GM21576 (cell line): ENCODE data around the gene MAD1L1.

Source experiments
- ATAC-seq: cut with Tn5 transposase; IDR thresholded peaks from one replicate; pipeline ENCODE4 v1.9.1; 2021; ENCODE audit warnings: mild to moderate bottlenecking, moderate library complexity; ENCODE audit not compliant: unreplicated experiment

MAD1L1 gene

DNA sequence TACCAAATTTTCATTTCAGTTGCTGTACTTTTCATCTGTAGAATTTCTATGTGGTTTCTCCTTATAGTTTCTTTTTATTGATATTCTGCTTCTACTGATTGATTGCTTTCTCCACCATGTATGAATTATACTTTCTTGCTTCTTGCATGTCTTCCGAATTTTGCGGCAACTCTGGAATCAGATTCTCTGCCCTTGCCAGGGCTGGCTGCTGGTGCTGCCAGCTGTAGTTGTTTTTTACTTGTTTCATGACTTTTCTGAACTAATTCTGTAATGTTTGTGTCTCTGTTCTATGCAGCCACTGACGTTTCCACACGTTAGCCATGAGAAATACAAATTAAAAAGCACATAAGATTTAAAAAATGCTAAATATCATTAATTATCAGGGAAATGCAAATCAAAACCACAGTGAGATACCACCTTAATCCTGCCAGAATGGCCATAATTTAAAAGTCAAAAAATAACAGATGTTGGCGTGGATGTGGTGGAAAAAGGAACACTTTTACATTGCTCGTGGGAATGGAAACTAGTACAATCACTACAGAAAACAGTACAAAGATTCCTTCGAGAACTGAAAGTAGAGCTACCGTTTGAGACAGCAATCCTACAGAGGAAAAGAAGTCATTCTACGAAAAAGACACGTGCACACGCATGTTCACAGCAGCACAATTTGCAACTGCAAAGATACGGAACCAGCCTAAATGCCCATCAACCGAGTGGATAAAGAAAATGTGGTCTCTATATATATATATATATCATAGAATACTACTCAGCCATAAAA, 51.5 kb downstream of the MAD1L1 start:
- no peak for ATAC-seq

DNA sequence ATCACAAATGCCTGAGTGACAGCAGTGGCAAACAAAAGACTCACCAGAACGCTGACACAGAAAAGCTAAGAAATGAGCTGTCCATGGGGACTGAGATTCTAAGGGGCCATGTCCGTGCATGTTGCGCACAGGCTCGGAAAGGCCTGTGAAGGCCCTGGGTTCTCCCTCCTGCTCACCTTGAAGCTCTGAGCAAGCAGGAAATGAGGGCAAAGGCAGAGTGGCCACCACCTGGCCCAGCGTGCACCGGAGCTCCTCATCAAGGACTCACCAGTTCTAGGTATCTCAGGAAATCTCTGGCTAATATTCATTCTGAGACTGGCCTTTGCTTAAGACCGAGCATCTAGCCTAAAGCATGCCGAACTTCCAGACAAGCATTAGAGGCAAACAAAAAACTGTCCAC, 52.7 kb downstream of the MAD1L1 start:
- ATAC-seq, result no peak

DNA sequence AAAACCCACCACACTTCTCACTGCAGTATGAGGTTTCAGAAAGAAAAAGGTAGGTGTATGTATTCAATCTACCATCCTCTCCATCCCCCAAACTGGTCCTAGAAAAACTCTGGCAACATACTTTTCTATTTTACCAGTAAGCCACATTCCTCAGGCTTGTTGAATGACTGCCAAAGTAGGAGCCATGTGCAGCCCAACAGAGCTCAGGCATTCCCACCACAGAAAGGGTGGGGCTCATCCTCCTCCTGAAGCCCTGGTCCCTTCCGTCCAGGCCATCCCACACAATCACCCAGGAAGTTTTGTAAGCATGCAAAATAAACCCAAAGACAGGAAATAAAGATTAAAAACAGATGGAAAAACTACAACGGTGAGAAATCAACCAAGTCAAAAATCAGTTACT, 57.2 kb downstream of the MAD1L1 start:
- no peak for ATAC-seq

DNA sequence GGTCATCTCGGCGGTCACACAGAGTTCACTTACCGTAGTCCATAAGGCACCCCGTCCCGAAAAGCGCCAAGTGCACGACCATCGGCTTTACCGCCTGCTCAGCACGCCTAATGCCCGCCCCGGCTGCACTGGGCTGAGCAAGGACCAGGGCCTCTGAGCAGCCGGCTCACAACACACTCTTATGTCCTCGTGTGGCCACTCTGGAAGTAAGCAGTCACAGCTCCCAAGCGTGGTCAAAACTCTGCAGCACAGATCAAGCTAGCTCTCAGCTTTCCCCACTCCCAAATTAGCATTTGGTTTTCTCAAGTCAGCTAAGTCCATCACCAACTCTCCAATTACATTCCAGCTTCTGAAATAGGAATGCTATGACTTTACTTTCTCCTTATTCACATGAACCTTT, 57.7 kb downstream of the MAD1L1 start:
- ATAC-seq, result no peak

DNA sequence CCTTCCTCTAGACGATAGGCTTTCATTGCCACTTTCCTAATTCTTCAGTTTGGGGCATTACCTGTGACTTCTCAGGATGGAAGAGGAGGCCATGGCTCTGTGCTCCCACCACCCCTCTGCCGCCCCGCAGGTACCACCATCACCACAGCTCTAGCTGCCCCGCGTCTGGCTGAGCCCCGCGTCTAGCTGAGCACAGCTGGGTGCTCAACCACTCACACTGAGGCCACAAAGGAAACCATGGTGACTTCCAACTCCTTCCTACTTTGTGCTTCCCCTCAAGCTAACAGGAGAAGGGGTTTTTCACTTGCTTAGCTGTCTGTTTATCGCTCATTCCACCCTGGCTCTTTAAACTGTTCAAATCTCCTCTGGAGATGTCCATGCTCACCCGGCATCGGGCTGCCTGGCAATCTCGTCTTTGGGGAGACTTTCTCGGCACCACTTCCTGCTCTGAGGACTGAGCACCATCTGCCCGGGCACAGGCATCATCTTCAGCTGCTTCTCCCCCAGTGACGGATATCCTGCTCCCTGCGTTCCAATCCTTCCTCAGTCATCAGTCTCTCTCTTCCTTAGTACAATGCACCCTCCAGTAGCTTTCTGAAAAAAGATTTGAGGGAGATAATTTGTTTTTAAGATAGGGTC, 59.4 kb downstream of the MAD1L1 start:
- ATAC-seq, result no peak

DNA sequence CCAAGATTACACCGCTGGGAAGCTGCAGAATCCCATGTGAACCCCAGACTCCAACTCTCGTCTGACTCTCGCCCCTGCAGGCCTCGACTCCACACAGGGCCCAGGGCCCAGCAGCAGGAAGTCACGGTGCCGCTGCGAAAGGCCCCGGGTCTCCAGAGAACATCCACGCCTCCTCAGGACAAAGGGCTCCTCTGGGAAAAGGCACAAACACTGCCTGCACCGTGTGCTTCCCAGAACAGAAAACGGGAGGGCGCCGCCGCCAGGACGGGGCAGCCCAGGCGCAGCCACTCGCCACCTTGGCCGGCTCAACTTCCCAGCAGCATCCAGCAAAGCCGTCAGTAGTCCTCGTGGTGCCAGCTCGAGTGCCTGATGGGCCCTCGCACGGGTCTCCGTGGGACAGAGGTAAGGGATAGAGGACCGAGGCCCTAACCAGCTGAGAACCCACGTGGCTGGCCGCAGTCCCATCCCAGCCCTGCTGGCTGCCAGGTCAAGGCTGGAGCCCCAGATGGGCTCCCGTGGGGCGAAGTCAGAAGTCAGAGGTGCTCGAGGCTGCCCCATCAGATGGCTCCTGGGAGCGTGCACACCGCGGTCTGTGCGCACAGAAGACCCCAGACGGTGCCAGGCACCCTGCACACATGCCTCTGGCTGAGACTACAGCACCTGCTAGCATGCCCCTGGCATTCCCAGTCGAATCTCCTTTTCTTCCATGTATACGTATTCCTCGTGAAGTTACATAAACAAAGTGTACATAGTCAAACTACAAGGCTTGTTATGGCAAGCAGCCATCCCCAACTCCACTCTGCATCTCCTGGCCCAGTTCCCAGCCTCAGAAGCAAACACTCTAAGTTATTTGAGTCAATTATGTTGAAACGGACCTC, 60.2 kb downstream of the MAD1L1 start:
- ATAC-seq, result no peak

DNA sequence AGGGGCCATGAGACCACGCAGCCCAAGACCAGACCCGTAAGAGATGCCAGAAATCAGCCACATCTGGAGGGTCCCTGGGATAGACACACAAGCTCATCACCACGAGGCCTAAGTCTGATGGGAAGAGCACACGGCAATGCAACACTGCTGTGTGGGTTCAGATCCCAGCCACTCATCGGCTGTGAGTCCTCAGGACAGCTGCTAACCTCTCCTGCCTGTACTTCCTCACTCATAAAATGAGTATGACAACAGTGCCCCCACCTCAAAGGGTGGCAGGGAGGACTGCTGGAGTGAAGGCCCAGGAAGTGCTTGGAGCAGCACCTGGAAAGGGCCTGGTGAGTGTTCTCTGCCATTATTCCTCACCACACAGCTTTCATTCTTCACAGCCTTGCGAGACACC, 60.9 kb downstream of the MAD1L1 start:
- ATAC-seq, result no peak

DNA sequence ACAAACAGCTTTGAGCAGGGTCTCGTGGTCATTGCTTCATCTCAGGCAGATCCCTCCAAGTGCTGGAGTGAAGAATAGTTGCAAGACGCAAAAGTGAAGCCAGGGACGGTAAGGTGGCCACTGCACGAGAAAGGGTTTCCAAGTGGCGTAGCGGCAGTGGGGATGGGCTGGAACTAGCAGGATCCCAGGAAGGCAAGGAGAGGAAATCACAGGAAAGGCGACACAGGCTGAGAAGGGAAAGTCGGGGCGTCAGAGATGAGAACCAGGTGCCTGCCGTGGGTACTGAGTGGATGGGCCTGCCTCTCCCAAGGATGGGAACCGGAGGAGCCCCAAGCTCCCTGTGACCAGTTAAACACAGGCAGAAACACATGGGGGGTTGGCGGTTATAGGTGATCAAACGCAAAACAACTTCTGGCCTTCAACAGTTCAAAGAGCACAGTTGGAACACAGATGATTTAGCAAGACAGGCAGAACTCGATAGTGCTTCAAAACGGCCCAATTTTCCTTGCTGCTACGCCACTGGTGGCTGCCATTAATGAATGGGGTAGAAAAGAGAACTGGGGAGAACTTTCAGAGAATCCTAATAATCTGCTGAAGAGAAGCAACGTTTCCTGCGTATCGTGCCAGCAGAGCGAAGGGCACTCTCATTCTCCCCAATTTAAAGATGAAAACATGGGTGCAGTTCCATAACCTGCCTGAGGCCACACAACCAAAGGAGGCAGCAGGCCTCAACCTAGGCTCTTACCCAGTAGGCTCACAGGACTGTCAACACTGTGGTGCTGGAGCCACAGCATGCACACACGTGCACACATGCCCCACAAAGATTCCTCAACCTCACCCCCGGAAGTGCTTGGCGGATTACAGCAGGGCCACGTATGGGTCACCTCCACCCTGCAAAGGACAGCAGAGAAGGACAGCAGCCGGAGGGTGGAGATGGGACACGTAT, 61.9 kb downstream of the MAD1L1 start:
- no peak for ATAC-seq

DNA sequence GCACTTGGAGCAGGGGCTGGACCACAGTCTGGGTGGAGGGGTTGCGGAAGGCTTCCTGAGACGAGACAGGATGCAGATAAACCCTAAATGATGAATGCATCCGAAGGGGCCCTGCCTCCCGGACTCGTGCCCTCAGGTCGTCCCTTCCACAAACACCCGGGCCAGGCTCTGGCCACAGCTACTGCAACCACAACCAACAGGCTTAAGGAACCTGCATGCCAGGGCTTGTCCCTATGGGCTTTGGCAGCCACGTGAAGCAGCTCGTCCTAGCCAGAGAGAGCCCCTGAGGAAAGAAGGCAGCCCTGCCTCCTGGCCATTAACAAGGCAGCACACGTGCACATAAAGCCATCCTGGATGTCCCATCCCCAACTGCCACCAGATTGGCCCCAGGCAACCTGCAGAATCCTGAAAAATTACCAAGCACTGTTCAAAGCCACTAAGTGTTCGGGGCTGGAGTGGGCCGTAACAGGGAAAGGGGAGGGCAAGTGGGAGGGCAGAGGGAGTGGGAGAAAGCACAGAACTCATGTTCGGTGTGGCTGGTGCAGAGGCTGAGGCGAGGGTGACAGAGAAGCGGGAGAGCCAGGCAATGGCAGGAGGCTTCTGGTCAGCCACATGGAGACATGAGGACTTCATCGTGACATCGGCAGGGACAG, 62.7 kb downstream of the MAD1L1 start:
- no peak for ATAC-seq

DNA sequence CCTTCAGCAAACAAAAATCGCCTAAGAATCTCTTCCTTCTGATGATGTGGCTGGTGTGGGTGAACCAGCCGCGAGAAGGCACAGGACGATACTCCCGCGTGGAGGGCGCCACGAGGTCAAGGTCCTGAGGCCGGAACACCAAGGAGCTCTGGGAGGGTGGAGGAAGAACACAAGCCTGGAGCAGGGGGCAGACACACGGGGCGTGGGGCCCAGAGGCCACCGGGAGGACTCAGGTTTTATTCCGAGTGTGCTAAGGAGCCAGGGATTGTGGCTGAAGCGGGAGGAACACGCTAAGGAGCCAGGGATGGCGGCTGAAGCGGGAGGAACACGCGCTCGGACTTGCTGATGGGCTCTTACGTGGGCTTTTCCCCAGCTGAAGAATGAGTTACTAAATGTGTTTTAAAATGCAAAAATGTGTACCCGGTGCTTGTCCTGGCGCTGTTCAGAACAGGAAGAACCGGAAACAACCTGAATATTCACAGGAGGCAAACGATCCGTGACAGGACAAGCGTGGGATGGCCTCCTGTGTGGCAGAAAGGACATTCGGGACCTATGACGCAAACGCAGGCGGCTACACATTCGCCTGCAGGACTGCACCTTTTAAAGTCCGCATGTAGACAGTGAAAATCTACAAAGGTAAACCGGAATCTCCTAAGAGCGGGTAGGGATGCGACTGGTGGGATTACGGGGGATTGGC, 64.0 kb downstream of the MAD1L1 start:
- no peak for ATAC-seq

DNA sequence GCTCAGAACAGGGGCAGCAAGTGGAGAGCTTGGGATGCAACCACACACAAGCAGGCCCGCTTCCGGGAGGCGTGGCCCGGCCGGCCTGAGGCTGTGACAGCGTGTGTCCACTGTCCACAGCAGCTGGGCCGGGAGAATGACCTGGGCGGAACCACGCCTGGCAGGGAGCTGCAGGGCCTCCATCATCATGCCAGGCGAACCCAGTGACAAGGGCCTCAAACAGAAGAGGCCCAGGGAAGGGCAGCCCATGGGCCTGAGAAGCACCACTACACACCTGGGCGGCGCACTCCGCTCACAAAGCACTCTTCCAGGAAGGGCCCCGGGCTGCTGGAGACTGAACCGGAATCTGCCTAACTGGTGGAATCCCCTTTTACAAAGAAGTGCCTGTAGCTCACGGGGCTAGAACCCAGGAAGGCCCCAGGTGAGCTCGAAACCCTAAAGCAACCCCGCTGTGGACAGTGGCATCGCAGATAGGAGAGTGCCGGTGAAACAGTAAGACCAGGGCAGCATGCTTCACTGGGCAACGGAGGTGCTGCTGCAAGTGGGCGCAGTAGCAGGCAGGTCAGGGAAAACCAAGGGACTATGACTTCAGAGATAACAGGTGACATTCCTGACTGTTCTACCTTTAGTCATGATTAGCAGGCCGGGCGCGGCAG, 66.0 kb downstream of the MAD1L1 start:
- ATAC-seq, result no peak

DNA sequence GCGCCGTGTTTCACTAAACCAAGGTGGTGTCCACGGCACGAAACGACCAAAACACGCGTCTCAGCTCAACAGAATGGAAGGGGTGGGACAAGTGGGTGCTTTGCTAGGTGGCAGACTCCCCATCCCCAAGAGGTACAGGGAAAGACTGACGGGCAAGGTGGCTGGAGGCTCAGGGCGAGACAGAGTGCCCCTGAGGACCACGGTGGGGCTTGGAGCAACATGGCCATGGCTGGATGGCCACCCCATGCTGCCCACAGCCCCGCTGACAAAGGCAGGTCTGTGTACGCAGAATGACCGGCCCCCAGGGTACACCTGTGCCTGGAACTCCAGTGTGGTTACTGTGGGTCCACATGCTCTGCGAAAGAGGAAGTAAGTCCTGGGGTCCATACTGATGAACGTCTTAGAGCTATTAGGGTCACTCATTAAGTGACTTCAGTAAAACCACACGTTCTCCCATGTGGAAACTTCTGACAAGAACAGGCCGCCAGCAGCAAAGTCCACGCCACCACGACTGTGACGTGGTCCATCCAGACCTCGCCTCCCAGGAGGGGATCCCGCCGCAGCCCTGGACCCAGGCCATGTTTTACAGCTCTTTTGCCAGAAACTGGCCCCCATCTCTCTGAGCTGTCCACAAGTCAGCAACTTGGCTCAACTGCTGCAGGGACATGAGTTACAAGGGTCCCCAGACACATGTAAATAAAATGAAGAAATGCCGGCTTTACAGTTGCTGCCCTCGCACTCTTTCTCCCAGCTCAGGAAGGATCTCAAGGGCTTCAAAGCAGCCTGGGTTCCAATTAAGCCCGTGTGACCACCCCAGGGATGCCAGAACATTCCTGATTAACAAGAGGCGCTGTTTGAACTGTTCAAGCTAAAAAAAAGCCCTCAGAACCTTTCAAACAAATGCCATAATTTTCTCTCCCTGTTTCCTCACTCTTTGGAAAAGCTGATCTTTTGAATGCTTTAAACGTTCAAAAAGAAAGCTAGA, 66.8 kb downstream of the MAD1L1 start:
- ATAC-seq, result peak; percentile 85

DNA sequence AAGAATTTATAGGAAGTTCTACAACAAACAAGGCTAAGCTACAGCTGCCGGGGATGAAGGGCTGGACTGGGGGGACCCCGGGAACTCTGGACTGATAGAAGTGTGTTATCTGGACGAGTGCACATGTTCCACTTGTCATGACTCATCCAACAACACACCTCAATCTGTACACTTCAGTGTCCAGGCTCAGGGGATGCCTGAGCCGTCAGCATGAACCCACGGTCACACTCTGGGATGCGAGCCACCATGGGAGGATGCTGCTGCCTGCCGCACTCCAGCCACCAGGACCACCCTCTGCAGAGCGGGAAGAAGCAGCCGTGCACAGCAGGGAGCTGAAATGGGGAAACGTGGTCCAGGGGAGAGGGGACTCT, 67.5 kb downstream of the MAD1L1 start:
- no peak for ATAC-seq

DNA sequence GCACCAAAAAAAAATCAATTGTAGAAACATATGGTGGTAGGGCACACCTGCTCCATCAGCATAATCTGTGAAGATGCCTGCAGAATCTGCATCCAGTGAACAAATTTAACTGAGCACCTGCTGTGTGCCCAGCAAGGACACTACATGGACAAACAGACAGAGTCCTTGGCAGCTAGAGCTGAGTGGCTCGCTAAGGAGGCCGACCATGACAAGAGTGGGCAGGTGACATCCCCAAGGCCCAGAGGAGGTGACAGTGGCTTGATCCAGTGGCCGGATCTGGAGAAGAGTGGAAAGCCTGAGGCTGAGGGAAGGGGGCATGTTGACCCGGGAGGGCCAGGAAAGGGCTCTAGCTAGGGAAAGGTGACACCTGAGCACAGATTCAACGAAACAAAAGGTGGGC, 68.1 kb downstream of the MAD1L1 start:
- no peak for ATAC-seq

DNA sequence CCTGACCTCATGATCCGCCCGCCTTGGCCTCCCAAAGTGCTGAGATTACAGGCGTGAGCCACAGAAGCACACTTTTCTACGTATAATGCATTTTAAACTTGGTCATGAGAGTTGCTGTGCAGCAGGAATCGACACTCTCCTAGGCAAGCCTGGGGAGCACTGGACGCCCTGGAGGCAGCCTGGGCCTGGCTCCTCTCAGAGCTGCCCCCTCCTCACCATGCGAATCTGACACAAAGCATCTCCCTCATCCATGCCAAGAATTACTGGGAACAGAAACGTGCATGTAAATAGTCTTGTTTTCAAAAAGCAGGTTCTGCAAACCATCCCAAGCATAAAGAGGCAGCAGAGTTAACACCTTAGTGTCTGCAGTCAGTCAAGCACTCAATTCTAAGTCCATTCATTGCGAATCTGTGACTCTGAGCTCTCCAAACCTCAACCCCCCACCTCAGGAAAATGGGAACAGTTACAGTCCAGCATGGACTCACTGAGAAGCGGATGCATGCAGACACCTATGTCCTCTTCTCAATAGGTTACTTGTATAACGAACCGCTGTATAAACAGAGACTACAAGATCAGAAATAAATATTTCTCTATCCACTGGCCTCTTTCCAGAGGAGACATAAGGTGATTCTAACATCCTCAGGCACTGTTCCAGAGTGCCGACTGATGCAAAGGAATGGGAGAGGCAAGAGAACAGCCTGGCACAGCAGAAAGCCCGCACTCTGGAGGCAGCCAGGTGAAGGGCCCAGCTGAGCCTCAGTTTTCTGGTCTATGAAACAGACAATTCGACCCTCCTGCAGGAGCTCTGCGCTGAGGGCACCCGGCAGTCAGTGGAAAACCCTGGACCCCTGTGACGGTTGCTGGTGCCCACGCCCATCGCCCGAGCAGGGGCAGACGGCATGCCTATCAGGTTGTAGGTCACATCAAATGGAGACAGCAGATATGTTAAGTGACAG, 68.9 kb downstream of the MAD1L1 start:
- no peak for ATAC-seq

DNA sequence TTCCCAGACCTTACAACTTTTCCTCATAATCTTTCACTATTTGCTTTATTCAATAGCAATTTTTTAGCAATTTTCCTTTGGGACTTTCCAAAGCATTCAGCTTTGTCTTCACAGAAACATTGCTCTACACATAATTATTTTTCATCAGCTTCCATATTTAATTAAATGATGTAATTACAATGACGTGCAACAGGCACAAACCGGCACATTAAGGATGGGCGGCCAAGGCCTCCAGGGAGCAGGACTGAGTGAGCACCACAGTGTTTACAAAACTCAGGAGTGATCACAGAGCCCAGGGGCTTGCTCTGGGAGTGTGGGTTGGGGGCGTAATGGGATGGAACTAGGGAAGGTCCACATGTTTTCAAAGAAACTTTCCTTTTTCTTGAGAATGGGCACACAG, 69.8 kb downstream of the MAD1L1 start:
- ATAC-seq, result no peak
